GM10266 (cell line): ENCODE measurements around the gene DUSP7.

Experiments
- DNase-seq: peaks from one replicate; pipeline ENCODE4 v3.0.0; 2012; ENCODE audit errors: extremely low spot score
- CTCF ChIP-seq: IDR thresholded peaks from 2 replicates; pipeline ENCODE4 v1.5.1; 2012; ENCODE audit warnings: mild to moderate bottlenecking, low read depth; ENCODE audit not compliant: control insufficient read depth, insufficient read depth; ENCODE audit errors: missing control alignments

DUSP7 gene

DNA sequence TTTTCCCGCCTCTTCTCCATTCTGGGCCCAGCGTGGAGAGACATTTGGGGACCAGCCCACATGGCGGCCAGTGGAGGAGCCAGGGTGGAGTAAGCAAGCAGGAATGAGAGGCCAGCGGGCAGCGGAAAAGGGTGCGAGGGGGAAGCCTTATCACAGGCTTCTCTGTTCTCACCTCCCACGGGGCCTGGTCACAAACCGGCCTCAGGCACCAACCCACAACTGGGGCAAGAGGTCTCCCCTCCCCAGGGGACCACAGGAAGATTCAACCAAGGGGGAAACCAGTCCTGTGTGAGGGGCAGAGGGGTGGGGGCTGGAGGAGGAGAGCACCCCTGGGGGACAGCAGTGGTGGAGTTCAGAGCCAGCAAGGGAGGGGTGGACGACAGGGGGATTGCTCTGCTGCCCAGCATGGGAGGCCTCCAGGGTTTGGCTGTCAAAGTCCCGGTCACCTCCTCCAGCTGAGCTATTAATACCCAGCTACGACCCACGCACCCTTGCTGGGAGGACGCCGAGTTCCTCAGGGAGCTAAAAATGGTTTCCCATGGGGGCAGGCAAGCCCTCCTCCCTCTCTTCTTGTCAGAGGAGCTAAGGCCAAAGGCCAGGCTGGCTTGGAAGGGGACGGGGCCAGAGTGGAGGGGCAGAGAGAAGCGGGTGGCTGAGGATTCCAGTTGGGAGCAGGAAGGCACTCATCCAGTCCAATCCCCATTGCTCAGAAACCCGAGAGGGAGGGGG is 36.9 kb downstream of the DUSP7 start:
- TF ChIP-seq CTCF = no peak
- DNase-seq = no peak

DNA sequence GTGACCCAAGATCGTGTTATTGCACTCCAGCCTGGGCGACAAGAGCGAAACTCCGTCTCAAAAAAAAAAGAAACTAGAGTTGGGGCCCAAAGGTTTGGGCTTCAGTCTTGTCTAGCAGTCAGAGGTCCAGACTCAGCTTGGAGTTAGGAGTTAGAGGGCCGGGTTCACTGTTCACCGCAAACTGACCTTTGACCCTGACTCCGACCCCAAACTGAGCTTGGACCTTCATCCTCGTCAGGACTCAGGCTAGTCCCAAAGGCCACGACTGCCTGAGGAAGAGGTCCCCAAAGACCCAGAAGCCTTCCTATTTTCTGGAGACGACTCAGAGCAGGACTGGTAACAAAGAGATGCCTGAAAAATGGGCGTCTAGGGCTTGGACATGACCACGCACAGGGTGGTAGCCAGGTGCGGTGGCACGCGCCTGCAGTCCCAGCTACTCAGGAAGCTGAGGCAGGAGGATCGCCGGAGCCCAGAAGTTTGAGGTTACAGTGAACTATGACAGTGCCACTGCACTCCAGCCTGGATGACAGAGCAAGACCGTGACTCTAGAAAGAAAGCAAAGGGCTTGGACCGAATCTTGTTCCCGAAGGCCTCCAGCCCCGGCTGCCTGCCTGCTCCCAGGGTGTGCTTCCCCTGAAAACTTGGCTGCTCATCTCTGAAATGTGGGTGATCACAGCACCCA is 37.9 kb downstream of the DUSP7 start:
- no peak for TF ChIP-seq CTCF
- no peak for DNase-seq

DNA sequence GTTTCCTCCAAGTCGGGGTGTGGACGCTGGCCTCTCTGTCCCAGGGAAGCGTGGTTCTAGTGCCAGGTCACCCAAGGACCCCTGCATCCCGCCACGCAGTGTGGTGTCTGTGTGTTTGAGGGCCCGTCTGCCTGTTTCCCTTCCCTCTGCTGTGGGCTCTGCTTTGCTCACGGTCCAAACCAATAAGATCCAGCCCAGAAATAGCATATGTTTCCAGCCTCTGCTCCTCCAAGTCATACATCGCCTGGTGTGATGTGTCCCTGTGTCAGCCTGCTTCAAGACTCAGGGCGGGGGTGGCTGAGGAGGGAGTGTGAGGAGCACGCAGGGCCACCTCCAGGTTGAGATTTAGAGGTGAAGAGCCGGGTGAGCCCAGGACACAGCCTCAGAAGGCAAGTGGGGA is 38.8 kb downstream of the DUSP7 start:
- no peak for DNase-seq
- TF ChIP-seq CTCF = no peak

DNA sequence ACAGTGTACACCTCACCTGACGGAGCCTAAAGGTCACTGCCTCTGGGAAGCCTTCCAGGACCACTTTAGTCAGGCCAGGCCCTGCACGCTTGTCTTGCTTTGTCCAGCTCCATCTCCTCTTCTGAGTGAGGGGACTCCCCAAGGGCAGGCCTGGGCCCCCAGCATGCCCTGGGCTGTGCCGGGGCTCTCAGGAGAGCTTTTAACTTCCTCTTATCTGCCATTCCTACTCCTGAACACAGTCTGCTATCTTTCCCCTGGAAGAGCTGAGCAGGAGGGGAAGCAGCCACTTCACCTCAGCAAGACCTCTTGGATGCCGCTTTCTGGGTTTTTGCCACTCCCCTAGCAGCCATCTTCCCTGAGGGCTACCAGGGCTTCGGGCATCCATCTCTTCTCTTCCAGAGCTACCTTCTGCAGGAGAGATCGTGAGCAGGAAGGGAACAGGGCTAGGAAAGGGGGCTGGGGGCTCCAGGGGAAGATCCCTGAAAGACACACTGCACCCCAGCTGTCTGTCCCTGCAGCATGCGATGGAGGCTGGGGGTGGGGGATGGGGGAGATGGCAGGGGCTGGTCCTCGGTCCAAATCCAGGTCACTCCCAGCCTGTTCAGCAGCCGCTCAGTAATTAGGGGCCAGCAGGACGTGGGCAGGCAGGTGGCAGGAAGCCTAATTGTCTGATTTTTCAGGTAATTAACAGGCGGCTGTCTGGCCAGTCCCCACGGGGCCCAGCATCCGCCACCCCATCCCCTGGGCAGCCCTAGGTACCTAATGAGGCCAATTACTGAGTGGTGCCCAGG is 40.7 kb downstream of the DUSP7 start:
- DNase-seq = no peak
- no peak for TF ChIP-seq CTCF

DNA sequence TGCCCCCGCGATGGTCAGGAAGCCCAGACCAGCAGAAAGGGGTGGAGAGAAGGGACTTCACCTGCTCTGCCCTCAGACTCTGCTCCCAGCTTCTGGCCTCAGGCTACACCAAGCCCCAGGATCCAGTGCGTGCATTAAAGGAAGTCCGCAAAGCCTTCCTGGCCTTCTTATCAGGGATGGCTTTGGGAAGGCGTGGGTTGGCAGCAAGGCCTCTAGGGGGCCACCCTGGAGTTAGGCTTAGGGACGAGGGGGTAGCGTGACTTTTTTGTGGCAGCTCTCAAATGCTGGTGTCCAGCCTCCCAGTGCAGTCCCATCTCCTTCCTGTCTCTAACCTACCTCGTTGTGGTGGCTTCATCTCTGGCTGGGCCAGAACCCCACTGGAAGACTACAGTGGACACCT is 41.8 kb downstream of the DUSP7 start:
- no peak for DNase-seq
- no peak for TF ChIP-seq CTCF

- no peak for TF ChIP-seq CTCF
- no peak for DNase-seq
Observed at GRCh38 chr3:52013802-52014598, 42.4 kb downstream of the DUSP7 start.
